Measurements from ENCODE around the gene HDAC10. TPM values are rescaled to one million over a fixed set of nuclear protein-coding genes. Genes with fewer than 3 reads are reported as not detected.

Gene HDAC10
- total RNA-seq, 2 experiments from 2014 or later: 42.1 to 42.8 TPM

- ChIA-PET POLR2A (interaction anchor here (1.0 kb wide), 1 partner anchor 13 kb away, joined by 3 read pairs; no protein-coding TSS in a partner anchor), CTCF (no interaction called here)
Measured at GRCh38 chr22:50199829-50200460, 51.1 kb downstream of the HDAC10 start.

DNA sequence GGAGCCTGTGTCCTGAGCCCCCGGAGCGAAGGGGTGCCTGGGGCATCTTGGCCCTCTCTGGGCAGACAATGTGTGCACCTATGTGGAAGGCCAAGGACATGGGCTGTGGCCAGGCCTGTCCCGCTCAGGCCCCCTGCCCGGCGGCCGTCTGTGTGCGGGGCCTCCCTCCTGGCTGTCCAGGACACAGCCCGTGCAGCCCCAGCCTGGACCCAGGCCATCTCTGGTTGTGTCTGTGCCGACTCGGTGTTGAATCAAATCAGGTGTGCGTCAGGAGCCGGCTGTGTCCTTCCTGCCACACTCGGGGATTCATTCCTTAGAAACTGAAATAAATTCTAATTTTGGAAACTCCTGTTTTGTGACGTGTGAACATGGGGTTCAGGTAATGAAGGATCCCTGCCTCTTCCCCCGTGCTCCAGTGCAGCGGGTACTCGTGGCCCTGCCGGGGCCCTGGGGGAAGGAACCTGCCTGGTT lies 51.8 kb downstream of the HDAC10 start:
- ChIA-PET CTCF (no interaction called here), POLR2A (interaction anchor here (1.0 to 1.2 kb wide), 2 partner anchors 12 to 13 kb away, joined by 3 to 5 read pairs; no protein-coding TSS in a partner anchor)

GRCh38 chr22:50198624-50199017 lies 52.4 kb downstream of the HDAC10 start:
- CTCF ChIA-PET: no interaction called here
- POLR2A ChIA-PET: interaction anchor here (0.5 to 1.2 kb wide), 2 partner anchors 12 to 281 kb away, joined by 4 to 5 read pairs; no protein-coding TSS in a partner anchor

GRCh38 chr22:50197856-50198623 lies 53.0 kb downstream of the HDAC10 start:
- ChIA-PET POLR2A (interaction anchor here (0.5 to 1.2 kb wide), 2 partner anchors 11 to 281 kb away, joined by 4 to 5 read pairs; no protein-coding TSS in a partner anchor), CTCF (no interaction called here)

DNA sequence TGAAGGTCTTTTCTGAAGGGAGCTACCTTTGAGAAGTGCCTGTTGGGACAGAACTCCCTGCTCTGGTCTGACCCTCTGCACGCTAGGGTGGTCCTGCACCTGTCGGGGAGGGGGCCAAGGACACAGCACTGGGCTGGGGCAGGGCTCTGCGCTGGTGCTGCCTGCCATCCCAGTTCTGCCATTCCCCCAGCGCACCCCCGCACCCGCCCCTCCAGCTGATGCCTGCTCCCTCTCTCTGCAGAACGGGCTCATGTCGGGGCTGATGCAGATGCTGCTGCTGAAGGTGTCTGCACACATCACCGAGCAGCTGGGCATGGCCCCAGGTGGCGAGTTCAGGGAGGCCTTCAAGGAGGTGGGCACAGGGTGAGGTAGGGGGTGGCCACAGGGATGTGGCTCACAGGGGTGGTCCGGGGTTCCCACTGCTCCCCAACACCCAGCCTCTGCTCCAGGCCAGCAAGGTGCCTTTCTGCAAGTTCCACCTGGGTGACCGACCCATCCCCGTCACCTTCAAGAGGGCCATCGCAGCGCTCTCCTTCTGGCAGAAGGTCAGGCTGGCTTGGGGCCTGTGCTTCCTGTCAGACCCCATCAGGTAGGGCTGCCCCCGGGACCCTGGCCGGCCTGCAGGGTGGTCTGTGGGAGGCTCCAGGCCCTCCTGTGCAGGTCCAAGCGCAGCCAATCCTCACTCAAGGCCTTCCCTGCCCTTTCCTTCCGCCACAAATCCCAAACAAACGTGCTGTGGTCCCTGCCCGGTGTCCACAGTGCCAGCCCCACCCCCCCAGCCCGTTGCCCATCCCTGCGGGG lies 53.9 kb downstream of the HDAC10 start:
- CTCF ChIA-PET: no interaction called here
- POLR2A ChIA-PET: interaction anchor here (0.7 kb wide), 1 partner anchor 22 kb away, joined by 3 read pairs; no protein-coding TSS in a partner anchor

DNA sequence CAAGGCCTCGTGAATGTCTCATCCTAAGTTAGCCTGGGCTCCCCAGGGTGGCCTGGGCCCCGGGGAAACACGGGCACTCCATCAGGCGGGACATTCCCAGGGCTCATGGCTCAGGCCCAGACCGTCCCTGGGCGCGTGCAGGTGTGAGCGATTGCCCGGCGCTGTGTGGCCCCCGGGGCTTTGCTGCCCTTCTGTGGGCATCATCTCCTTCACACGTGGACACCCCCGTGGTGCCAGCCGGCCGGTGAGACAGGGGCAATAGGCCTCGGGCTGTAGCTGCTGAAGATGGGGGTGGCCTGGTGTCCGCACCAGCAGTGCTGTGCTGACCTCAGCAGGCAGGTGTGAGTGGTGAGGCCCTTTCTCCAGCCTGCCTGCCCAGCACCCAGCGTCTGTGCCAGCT lies 54.8 kb downstream of the HDAC10 start:
- ChIA-PET CTCF (no interaction called here), POLR2A (interaction anchor here (0.7 kb wide), 1 partner anchor 21 kb away, joined by 3 read pairs; no protein-coding TSS in a partner anchor)

Other genes starting within 250 kb of the HDAC10 start
- under 1 TPM in 1 of 2 experiments, not detected in 1; 0.13 TPM for gene IL17REL, start 238.5 kb downstream of the HDAC10 start, total RNA-seq
- not detected for gene TTLL8, start 193.0 kb downstream of the HDAC10 start, total RNA-seq
- gene MLC1, start 165.8 kb downstream of the HDAC10 start, total RNA-seq: under 1 TPM; 0.32 to 0.40 TPM
- not detected for gene MOV10L1, start 161.3 kb downstream of the HDAC10 start, total RNA-seq
- gene PANX2, start 80.5 kb downstream of the HDAC10 start, total RNA-seq: 1 to 10 TPM; 1.1 to 1.4 TPM
- gene TRABD, start 65.4 kb downstream of the HDAC10 start, total RNA-seq: 10 to 100 TPM; 98.2 to 99.6 TPM
- gene SELENOO, start 50.3 kb downstream of the HDAC10 start, total RNA-seq: 10 to 100 TPM; 24.0 to 26.3 TPM
- gene TUBGCP6, start 6.2 kb downstream of the HDAC10 start, total RNA-seq: 10 to 100 TPM; 44.1 to 46.6 TPM
- 10 to 100 TPM; 12.0 to 13.8 TPM for gene MAPK12, start 10.4 kb upstream of the HDAC10 start, total RNA-seq
- gene MAPK11, start 19.1 kb upstream of the HDAC10 start, total RNA-seq: 10 to 100 TPM; 10.6 to 11.4 TPM
- gene PLXNB2, start 56.4 kb upstream of the HDAC10 start, total RNA-seq: 10 to 100 TPM; 10.9 to 12.0 TPM
- gene DENND6B, start 75.7 kb upstream of the HDAC10 start, total RNA-seq: 1 to 10 TPM; 4.3 to 4.4 TPM
- 10 to 100 TPM; 48.4 to 51.1 TPM for gene PPP6R2, start 92.1 kb upstream of the HDAC10 start, total RNA-seq
- gene SBF1, start 223.8 kb upstream of the HDAC10 start, total RNA-seq: 100 to 1,000 TPM; 126 to 130 TPM
- 1 to 10 TPM; 5.2 to 7.0 TPM for gene ADM2, start 230.3 kb upstream of the HDAC10 start, total RNA-seq
- under 1 TPM; 0.17 to 0.42 TPM for gene MIOX, start 235.6 kb upstream of the HDAC10 start, total RNA-seq

All from activated CD8-positive, alpha-beta memory T cell treated with anti-CD3 and anti-CD28 coated beads for 36 hours (primary cell).